Fibroblast of lung (primary cell): ENCODE data around the gene GAS7.

Experiments
- EZH2 ChIP-seq: IDR thresholded peaks from 2 replicates; pipeline ENCODE4 v1.5.1; 2012; ENCODE audit warnings: low read length, control low read depth, mild to moderate bottlenecking; ENCODE audit errors: missing control alignments
- TF ChIP-seq, protein P1 (sequence below), 2 donors: IDR thresholded peaks in 1 of 2; conservative IDR thresholded peaks in 1 of 2; 1 replicate in 1 of 2; 2 replicates in 1 of 2; pipeline ENCODE4 v1.5.1; 2011 to 2012; ENCODE audit warnings: low read length in 2 of 2, control low read depth in 1 of 2, inconsistent platforms in 1 of 2, low read depth in 1 of 2, mild to moderate bottlenecking in 1 of 2

DNA sequence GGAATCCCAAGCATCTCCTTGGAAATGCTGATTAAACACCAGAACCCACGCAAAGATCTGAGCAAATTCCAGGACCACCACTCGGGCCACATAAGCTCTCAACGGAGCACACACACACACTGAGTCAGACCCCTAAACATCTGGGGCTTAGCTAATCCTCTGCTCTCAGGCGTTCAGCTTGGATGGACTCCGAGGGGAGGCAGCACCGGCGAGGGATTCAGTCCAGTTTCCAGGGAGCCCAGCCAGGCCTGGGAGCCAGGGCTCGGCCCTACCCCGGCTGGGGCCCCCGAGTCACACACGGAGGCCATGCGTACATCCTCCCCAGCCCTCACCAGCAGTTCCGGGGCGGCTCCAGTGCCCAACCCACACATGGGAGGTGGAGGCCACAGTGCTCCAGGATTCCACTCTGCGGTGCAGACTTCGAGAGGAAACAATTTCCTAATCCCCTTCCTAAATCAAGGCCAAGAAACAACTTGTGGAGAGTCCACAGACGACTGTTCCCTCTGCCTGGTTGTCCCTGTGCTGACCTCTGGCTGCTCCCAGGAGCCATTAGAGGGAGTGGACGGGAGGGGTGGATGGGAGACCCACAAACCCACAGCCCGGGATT lies 70.5 kb downstream of the GAS7 start:
- TF ChIP-seq, protein P1, sequence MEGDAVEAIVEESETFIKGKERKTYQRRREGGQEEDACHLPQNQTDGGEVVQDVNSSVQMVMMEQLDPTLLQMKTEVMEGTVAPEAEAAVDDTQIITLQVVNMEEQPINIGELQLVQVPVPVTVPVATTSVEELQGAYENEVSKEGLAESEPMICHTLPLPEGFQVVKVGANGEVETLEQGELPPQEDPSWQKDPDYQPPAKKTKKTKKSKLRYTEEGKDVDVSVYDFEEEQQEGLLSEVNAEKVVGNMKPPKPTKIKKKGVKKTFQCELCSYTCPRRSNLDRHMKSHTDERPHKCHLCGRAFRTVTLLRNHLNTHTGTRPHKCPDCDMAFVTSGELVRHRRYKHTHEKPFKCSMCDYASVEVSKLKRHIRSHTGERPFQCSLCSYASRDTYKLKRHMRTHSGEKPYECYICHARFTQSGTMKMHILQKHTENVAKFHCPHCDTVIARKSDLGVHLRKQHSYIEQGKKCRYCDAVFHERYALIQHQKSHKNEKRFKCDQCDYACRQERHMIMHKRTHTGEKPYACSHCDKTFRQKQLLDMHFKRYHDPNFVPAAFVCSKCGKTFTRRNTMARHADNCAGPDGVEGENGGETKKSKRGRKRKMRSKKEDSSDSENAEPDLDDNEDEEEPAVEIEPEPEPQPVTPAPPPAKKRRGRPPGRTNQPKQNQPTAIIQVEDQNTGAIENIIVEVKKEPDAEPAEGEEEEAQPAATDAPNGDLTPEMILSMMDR (conservative IDR thresholded peaks at IDR 0.05 in 1 of 2, IDR thresholded peaks at IDR 0.05 in 1 of 2; ENCODE audit: low read depth in 1 of 2, low read length in 2 of 2), result peak in 1 of 2 donors; percentile 16
- TF ChIP-seq EZH2, result no peak
